ENCODE data around the gene MOSMO. TPM values are rescaled to one million over a fixed set of nuclear protein-coding genes. Genes with fewer than 3 reads are reported as not detected.

Gene MOSMO
- 11.8 and 16.2 TPM in 2 replicates for total RNA-seq (2014; rRNA removed; shearing (Covaris generic))

DNA sequence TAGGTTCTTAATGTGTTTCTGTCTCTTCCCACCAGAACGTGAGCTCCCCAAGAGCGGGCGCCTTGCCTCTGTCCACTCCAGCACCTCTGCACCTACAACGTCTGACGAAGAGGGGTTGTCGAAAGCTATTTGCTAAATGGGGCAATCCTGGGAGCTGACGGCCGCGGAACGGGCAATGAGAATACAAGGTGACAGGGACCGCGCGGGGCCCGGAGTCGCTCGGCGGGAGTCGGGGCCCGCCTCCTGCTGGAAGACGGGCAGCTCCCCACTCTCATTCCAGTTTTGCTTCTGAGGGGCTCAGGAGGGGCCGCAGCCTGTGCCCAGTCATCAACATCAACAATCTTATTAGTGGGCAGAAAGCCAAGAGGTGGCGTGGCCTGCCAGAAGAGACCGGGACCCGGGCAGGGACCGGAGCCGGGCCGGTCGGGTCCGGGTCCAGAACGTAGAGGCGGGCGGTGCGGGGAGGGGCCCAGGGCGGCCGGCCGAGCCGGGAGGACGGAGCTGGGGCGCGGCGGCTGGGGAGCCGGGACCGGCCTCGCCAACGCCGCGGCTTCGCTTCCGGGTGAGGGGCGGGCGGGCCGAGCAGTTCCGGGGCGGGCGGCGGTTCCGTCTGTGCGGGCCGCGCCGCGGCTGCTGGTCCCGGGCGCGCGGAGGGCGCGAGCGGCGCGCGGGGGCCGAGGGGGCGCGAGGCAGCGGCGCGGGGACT, at the start of gene MOSMO:
Gene MOSMO, plus strand, starts transcription at position 603 of the 706 bp plus-strand sequence. CDS start 191 bp downstream, outside the sequence.
- DNase-seq (ENCODE audit: low spot score) = peak; percentile 13

- no peak for DNase-seq (ENCODE audit: low spot score)
Measured at GRCh38 chr16:21959050-21959449, 48.9 kb upstream of the MOSMO start.

GRCh38 chr16:21962475-21962874, 45.4 kb upstream of the MOSMO start:
- no peak for DNase-seq (ENCODE audit: low spot score)

DNA sequence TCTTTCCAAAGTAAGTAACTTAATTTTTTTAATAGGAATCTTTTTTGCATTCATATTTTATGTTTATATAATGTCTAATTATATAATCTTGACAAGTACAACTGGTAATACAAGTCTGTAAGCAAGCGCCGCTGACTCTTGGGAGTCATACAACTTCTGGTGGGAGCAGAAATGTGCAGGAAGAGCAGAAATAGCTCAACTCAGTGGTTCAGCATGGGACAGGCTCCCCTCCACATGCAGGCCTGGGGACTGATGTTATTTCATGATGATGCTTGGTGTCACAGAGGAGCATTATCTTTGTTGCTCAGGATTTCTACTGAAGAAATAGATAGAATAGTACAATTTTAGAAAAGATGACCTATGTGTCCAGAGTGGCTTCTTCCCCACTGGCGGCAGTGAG, 44.0 kb upstream of the MOSMO start:
- no peak for DNase-seq (ENCODE audit: low spot score)

- DNase-seq (ENCODE audit: low spot score) = no peak
Measured at GRCh38 chr16:21964353-21964752, 43.6 kb upstream of the MOSMO start.

- DNase-seq (ENCODE audit: low spot score) = no peak
Measured at GRCh38 chr16:21971856-21972255, 36.1 kb upstream of the MOSMO start.

DNA sequence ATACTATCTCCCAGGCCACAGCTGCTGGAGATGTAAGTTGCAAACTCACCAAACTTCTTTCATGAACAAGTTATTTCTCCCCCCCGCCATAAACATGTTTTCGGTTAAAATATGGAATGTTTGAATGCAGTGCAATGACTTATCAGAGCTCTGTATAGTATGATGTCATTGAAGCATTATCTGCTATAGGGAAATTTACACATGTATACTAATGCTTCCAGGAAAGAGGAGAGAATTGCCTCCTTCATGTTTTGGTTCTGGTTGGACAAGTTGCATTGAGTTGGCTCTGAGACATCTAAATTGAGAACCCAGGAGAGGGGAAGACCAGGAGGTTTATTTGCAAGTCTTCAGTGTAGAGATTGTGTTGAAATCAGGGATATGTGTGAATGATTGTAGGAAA, 34.0 kb upstream of the MOSMO start:
- no peak for DNase-seq (ENCODE audit: low spot score)

DNA sequence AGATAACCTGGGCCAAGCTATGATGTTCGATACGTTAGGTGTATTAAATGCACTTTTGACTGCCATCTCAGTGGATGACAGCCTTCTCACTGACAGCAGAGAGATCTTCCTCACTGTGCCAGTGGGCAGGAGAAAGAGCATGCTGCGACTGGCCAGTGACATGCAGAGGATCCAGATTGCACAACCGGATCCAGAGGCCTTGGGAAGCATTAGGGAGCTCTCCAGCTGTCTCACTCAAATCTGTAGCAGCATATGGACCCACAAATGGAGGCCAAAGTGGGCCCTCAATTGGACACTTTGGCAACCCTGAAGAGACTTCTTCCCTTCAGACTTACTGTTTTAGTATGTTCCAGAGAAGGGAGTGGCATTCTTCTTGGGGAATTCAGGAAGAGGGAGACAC, 27.9 kb upstream of the MOSMO start:
- no peak for DNase-seq (ENCODE audit: low spot score)

- no peak for DNase-seq (ENCODE audit: low spot score)
Measured at GRCh38 chr16:21982108-21982507, 25.8 kb upstream of the MOSMO start.

GRCh38 chr16:21984062-21984461, 23.8 kb upstream of the MOSMO start:
- no peak for DNase-seq (ENCODE audit: low spot score)

GRCh38 chr16:21985524-21985923, 22.4 kb upstream of the MOSMO start:
- DNase-seq (ENCODE audit: low spot score) = no peak

DNA sequence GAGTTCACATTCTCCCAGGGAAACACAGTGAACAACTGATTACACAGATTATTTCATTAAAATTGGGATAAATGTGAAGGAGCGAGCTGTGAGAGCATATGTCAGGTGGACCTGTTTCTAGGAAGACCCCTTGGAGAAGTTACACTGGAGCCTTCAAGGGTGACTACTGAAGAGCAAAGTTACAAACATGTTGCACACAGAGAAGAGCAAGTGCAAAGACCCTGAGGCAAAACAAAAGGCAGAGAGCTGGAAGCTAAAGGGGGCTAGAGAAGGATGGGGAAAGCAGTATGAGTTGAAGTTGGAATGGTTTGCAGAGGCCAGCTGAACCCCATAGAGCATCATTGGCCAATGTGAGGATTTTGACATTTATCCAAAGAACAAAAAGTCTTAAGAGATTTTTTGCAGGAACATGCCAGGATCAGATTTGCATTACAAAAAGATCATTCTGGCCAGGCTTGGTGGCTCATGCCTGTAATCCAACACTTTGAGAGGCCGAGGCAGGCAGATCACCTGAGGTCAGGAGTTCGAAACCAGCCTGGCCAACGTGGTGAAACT, 21.1 kb upstream of the MOSMO start:
- DNase-seq (ENCODE audit: low spot score) = no peak

DNA sequence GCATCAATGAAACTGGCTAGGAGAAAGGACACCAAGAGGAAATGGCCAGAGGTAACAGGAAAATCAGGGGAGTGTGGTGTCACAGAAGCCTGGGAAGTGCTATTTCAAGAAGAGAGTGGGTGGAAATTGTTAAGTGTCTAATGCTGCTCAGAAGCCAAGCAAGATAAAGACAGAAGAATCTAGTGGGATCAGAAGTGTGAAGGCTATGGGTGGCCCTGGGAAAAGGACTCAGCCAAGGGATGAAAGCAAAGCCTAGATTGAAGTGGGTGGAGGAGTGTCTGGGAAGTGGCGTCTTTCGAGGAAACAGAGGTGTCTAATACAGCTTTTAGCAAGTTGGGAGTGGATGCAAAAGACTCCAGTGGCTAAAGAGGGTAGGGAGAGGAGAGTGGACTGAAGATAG, 20.4 kb upstream of the MOSMO start:
- DNase-seq (ENCODE audit: low spot score) = no peak

- no peak for DNase-seq (ENCODE audit: low spot score)
Measured at GRCh38 chr16:21989133-21989532, 18.8 kb upstream of the MOSMO start.

- DNase-seq (ENCODE audit: low spot score) = no peak
Measured at GRCh38 chr16:21989751-21990150, 18.2 kb upstream of the MOSMO start.

GRCh38 chr16:21990381-21990944, 17.4 kb upstream of the MOSMO start:
- no peak for DNase-seq (ENCODE audit: low spot score)

- no peak for DNase-seq (ENCODE audit: low spot score)
Measured at GRCh38 chr16:21991621-21992020, 16.3 kb upstream of the MOSMO start.

DNA sequence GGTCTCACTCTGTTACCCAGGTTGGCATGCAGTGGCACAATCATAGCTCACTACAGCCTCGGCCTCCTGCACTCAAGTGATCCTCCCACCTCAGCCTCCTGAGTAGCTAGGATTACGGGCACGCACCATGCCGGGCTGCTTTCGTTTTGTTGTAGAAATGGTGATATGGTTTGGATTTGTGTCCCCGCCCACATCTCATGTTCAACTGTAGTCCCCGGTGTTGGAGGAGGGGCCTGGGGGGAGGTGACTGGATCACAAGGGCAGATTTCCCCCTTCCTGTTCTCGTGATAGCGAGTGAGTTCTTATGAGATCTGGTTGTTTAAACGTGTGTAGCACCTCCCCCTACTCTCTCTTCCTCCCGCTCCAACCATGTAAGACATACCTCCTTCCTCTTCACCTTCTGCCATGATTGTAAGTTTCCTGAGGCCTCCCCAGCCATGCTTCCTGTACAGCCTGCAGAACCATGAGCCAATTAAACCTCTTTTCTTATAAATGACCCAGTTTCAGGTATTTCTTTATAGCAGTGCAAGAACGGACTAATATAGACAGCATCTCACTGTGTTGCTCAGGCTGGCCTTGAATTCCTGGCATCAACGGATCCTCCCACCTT, 12.9 kb upstream of the MOSMO start:
- no peak for DNase-seq (ENCODE audit: low spot score)

DNA sequence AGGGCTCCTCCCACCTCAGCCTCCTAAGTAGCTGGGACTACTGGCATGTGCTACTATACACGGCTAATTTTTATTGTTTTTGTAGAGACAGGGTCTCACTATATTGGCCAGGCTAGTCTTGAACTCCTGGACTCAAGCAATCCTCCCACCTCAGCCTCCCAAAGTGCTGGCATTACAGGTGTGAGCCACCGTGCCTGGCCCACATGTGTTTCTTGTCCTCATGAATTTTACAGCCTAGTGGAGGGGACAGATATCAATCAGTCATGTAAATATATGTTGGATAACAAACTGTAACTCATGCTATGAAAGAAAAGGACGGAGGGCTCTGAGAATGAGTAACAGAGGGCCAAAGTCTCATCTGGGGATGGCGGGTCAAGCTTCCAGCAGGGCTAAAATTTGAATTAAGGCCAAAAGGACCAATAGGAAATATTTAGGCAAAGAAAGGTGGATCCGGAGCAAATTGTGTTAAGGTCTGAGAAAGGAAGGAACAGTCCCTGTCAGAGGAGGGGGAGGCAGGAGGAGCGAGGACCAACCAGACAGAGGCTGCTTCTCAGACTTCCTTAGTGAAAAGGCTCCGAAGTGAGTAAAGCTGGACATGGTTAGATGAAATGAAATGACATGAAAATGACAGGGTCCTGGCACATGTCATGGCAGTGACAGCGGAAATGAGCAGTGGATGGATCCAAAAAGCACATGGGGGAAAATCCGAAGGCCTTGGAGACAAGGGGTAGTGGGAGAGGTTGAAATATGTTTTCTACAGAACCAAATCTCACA, 10.8 kb upstream of the MOSMO start:
- no peak for DNase-seq (ENCODE audit: low spot score)

- no peak for DNase-seq (ENCODE audit: low spot score)
Measured at GRCh38 chr16:21997697-21998480, 10.0 kb upstream of the MOSMO start.

- no peak for DNase-seq (ENCODE audit: low spot score)
Measured at GRCh38 chr16:22001591-22001990, 6.3 kb upstream of the MOSMO start.

Data from H4 (cell line).